Right lung (tissue), 5 donors: ENCODE results near the gene MYO16. TPM values are rescaled to one million over a fixed set of nuclear protein-coding genes. Genes with fewer than 3 reads are reported as not detected.

ENCODE experiments used
- DNase-seq, 2 donors: peaks; one replicate each; pipeline ENCODE4 v3.0.0-alpha.2; 2013
- polyA plus RNA-seq, 5 donors: library from polyadenylated mRNA; unstranded; fragments of 120-200 nt; gene quantifications; one replicate each; pipeline versions ENCODE4 v1.2.1 to v1.2.3, GENCODE V29; 2013; ENCODE audit warnings: inconsistent platforms in 1 of 5, low replicate concordance in 1 of 5; ENCODE audit not compliant: insufficient read length in 5 of 5, insufficient read depth in 1 of 5

Gene MYO16
- polyA plus RNA-seq, 5 donors: 0.95 to 2.4 (median 1.7) TPM

DNA sequence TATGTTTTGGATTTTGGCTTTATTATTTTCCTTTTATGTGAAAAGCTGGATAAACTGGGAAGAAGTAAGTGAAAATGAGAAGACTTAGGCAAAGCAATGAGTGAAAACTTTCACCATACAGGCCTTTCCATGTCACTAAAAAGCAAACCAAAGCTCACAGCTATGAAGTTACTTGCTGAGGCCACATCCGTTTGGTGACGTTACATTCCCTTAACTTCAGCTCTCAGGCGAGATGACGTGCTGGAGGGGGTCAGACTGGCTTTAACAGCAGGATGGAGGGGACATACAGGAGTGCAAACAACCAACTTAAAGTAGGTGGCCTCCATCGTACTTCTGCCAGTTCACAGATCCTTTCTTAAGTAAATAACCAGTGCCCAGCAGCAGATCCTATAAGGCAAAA lies 522.3 kb downstream of the MYO16 start:
- no peak for DNase-seq

GRCh38 chr13:109152311-109152820 lies 523.0 kb downstream of the MYO16 start:
- DNase-seq: no peak

DNA sequence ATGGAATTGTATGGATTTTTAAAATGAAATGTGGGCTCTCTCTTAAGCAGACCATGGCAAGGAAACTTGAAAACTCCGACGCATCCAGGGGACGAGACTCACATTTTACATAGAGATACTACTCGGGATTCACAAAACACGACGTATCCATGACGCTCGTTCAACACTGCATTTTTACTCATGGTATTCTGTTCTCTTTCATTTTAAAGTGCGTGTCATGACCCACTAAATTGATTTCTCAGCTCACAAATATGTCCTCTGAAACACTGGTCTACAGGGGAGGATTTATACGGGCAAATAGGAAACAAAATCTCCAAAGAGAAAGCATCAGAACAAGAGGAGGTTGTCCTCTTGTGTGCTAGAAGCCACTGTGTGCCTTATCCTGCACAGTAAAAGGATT lies 523.5 kb downstream of the MYO16 start:
- no peak for DNase-seq

GRCh38 chr13:109154146-109154545 lies 524.7 kb downstream of the MYO16 start:
- DNase-seq: no peak

- no peak for DNase-seq
These were observed 525.1 kb downstream of the MYO16 start for GRCh38 chr13:109154546-109154945.

DNA sequence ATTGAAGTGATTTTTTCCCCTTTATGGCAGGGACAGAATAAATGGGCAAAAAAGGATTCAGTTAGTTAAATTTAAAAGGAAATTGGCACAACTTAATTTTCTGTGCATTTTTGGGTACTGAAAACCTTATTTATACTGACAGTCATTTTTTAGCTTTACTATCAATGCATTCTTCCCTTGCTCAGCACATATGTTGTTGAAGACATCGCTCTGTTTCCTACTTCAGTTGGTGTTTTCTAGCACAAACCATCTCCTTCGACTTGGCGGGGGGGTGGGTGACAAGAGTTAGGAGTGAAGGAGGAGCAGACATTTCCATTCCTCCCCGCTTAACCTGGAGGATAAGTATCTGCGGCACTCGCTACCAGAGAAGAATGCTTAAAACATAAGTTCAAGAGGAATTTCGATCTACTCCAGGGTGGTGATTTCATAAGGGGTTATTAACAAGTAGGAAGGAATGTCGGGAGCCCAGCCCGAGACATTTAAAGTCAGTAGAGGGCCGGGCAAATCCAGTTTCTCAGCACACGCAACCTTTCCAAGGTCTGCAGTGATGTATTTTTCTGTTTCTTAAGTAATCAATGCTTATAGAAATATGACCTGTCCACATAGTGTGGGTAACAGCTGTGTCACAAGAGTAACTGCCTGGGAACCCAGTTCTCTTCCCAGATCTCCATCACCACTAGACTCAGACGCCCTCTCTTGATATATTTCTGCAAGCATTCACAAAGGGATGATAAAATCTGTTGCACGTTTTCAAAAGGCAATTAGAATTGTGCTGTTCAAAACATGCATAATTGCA lies 525.8 kb downstream of the MYO16 start:
- no peak for DNase-seq

DNA sequence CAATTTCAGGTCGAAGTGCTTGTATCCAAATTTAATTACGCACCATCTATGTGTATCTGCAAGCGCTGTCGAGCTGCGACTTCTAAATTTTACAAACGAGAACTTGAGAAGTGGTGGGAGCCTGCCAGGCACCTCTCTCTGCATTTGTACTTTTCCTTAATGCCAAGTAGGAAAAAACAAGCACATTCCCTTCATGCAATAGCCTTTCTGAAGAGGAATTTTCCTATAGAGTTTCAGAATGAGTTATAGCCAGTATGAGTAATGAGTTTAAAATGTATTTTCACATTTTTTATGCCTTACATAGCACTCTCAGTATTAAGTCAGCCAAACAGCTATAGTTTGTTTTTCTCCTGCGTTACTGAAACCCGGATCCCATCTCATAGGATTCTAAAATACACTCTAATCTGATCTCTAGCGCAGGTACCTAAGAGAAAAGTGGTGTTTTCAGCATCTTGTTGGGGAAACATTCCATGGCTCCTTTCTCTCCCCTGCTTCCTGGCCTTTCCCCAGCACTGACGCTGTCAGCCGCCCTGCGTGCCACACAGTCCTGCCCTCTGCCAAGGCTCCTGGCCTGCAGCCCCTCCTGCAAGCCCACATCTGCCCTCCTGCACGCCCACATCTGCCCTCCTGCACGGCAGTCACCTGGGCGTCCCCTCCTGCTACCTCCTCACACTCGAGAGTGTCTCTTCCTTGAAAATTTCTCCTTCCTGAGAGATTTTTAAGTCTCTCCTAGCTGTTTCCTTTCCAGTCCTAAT lies 526.9 kb downstream of the MYO16 start:
- no peak for DNase-seq

DNA sequence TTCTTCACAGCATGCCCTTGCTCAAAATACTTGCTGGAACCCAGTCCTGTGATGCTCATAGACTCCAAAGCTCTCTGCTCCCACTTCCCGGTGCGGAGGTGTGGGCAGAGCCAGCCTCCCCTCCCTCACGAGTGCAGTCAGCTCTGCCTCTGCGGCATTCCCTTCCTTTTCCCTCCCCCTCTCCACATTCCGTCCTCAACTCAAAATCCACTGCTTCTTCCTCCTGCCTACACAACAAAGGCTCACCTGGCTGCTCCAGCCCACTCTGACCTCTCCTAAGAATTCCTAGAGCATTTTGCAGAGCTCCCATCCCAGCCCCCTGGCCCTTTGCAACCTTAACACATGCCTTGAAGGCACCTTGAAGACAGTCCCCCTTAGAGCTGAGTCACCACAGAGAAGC lies 527.9 kb downstream of the MYO16 start:
- DNase-seq: no peak

DNA sequence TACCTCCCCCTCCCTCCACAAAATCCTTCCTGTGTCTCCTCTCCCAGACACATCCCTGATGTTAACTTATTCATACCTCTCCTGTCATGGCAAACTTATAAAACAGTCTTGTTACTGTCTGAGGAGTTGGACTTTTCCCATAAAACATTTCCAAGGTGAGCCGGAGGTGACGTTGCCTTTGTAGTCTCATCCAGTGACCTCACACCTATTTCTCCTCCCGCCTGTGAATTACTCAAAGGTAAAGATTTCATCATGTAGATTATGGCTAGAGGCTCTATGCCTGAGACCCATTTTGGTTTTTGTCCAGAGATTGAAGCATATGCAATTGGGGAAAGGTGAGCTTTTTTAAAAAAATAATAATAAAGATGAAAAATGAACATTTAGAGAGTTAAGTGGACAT lies 529.0 kb downstream of the MYO16 start:
- DNase-seq: no peak

GRCh38 chr13:109159650-109160309 lies 530.4 kb downstream of the MYO16 start:
- DNase-seq: no peak

GRCh38 chr13:109160357-109160756 lies 530.9 kb downstream of the MYO16 start:
- no peak for DNase-seq

- no peak for DNase-seq
These were observed 531.7 kb downstream of the MYO16 start for GRCh38 chr13:109160887-109161669.

GRCh38 chr13:109162248-109163036 lies 533.0 kb downstream of the MYO16 start:
- no peak for DNase-seq

GRCh38 chr13:109163037-109163379 lies 533.6 kb downstream of the MYO16 start:
- DNase-seq: no peak

GRCh38 chr13:109165417-109165904 lies 536.0 kb downstream of the MYO16 start:
- DNase-seq: no peak

DNA sequence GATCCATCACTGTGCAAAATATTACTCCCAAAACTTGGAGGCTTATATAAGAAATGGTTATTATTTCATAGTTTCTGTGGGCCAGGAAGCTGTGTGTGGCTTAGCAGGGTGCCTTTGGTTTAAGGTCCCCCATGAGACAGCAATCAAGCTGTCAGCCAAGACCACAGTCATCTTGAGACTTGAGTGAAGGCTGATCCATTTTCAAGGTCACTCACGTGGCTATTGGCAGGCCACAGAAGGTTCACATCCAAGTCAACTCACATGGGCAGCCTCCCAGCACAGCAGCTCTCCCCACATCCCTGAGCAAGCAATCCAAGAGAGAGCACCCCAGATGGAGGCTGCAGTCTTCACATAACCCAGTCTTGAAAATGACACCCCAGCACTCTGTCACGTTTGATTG lies 537.4 kb downstream of the MYO16 start:
- no peak for DNase-seq

- DNase-seq: no peak
These were observed 542.7 kb downstream of the MYO16 start for GRCh38 chr13:109172136-109172535.

GRCh38 chr13:109175666-109176065 lies 546.3 kb downstream of the MYO16 start:
- DNase-seq: no peak

GRCh38 chr13:109180905-109181425 lies 551.6 kb downstream of the MYO16 start:
- no peak for DNase-seq

GRCh38 chr13:109182777-109183465 lies 553.5 kb downstream of the MYO16 start:
- no peak for DNase-seq
